Glomerular visceral epithelial cell (primary cell): Measurements from ENCODE around the gene CFL1.

ENCODE experiments used
- DNase-seq: peaks from one replicate; pipeline ENCODE4 v3.0.0-alpha.2; 2016; ENCODE audit errors: extremely low spot score

The CFL1 gene

GRCh38 chr11:65857853-65858680, at the start of gene CFL1:
TSS of gene CFL1 (minus strand) at chr11:65858180. CDS start at chr11:65858099, 81 bp downstream.
- peak; percentile 98 for DNase-seq

GRCh38 chr11:65906602-65907001, 48.6 kb upstream of the CFL1 start:
- DNase-seq = no peak

GRCh38 chr11:65903715-65904114, 45.7 kb upstream of the CFL1 start:
- no peak for DNase-seq

GRCh38 chr11:65903068-65903481, 45.1 kb upstream of the CFL1 start:
- DNase-seq = peak; percentile 93

GRCh38 chr11:65900899-65901180, 42.9 kb upstream of the CFL1 start:
- DNase-seq = no peak

GRCh38 chr11:65900125-65900898, 42.3 kb upstream of the CFL1 start, which contains the start of gene FOSL1:
TSS of gene FOSL1 (minus strand) at chr11:65900388. CDS start at chr11:65900339, 49 bp downstream.
- DNase-seq = peak; percentile 97

GRCh38 chr11:65899356-65900124, 41.6 kb upstream of the CFL1 start:
- peak; percentile 86 for DNase-seq

- no peak for DNase-seq
Observed at GRCh38 chr11:65898656-65899355, 40.8 kb upstream of the CFL1 start.

GRCh38 chr11:65897020-65897471, 39.1 kb upstream of the CFL1 start:
- DNase-seq = no peak

GRCh38 chr11:65896034-65896999, 38.3 kb upstream of the CFL1 start:
- no peak for DNase-seq

- DNase-seq = no peak
Observed at GRCh38 chr11:65895482-65895981, 37.6 kb upstream of the CFL1 start.

- no peak for DNase-seq
Observed at GRCh38 chr11:65894034-65894591, 36.1 kb upstream of the CFL1 start.

GRCh38 chr11:65892661-65893317, 34.8 kb upstream of the CFL1 start:
- DNase-seq = no peak

- peak; percentile 33 for DNase-seq
Observed at GRCh38 chr11:65892137-65892540, 34.2 kb upstream of the CFL1 start.

- peak; percentile 52 for DNase-seq
Observed at GRCh38 chr11:65891219-65892136, 33.5 kb upstream of the CFL1 start.

GRCh38 chr11:65890324-65891218, 32.6 kb upstream of the CFL1 start, which contains the start of gene CCDC85B:
TSS of gene CCDC85B (plus strand) at chr11:65890673. CDS start at chr11:65890784, 111 bp downstream.
- DNase-seq = peak; percentile 97
